HEK293 (cell line): ENCODE measurements around the gene SPINDOC.
A peak's percentile ranks its signal among the peaks of the same experiment; 100 is the strongest.

Experiments used
- CTCF ChIA-PET: fragments of 350-600 bp; formaldehyde crosslinking; extraction: SDS; loops from one replicate; lab custom pipeline; 2021; ENCODE audit warnings: antibody characterized with exemption; lab: Yijun Ruan, JAX
- POLR2A ChIA-PET: fragments of 300-600 bp; formaldehyde crosslinking; extraction: SDS; loops from one replicate; lab custom pipeline; 2020; ENCODE audit warnings: antibody characterized with exemption, inconsistent platforms; lab: Yijun Ruan, JAX
- H3K27ac ChIP-seq: fragments of 200-500 bp; sonication (Bioruptor generic); 2 replicates; pipeline ENCODE4 v1.5.1; 2014; ENCODE audit warnings: low read depth, low read length, control low read depth, inconsistent platforms; ENCODE audit errors: extremely low read depth
- H3K36me3 ChIP-seq, 2 experiments: fragments of 200-500 bp in 1 of 2; sonication (Bioruptor generic) in 1 of 2; 1 replicate in 1 of 2; 2 replicates in 1 of 2; pipeline ENCODE4 v1.5.1; 2014 to 2017; ENCODE audit warnings: inconsistent platforms in 2 of 2, low read length in 2 of 2; ENCODE audit not compliant: control insufficient read depth in 2 of 2, insufficient read depth in 1 of 2
- H3K4me1 ChIP-seq: fragments of 200-500 bp; sonication (Bioruptor generic); 2 replicates; pipeline ENCODE4 v1.5.1; 2014; ENCODE audit warnings: mild to moderate bottlenecking, low read length, inconsistent platforms; ENCODE audit not compliant: control insufficient read depth, insufficient read depth
- H3K4me3 ChIP-seq: 2 replicates; pipeline ENCODE4 v1.5.1; 2011; ENCODE audit warnings: low read depth, mild to moderate bottlenecking, control low read depth, low read length, moderate library complexity
- H3K9me3 ChIP-seq: fragments of 200-500 bp; sonication (Bioruptor generic); 2 replicates; pipeline ENCODE4 v1.5.1; 2014; ENCODE audit warnings: low read depth, low read length, inconsistent platforms; ENCODE audit not compliant: control insufficient read depth, insufficient read depth
- EGR2 ChIP-seq: fragments of 450-650 bp; formaldehyde crosslinking; IDR thresholded peaks from 2 replicates; pipeline ENCODE4 v1.5.1; 2016; ENCODE audit warnings: low read depth, missing biosample characterization, missing genetic modification characterization
- IKZF3 ChIP-seq: fragments of 450-650 bp; IDR thresholded peaks from 2 replicates; pipeline ENCODE4 v1.5.0; 2018; ENCODE audit warnings: missing biosample characterization, mild to moderate bottlenecking, missing genetic modification characterization, moderate library complexity
- KLF10 ChIP-seq: fragments of 450-650 bp; IDR thresholded peaks from 2 replicates; pipeline ENCODE4 v1.5.1; 2018; ENCODE audit warnings: missing biosample characterization, mild to moderate bottlenecking, missing genetic modification characterization
- PRDM10 ChIP-seq: fragments of 450-650 bp; formaldehyde crosslinking; IDR thresholded peaks from 2 replicates; pipeline ENCODE4 v1.5.1; 2016; ENCODE audit warnings: missing biosample characterization, missing genetic modification characterization
- SALL2 ChIP-seq: fragments of 450-650 bp; formaldehyde crosslinking; IDR thresholded peaks from 2 replicates; pipeline ENCODE4 v1.5.0; 2017; ENCODE audit warnings: missing biosample characterization, mild to moderate bottlenecking, missing genetic modification characterization, borderline replicate concordance
- ZBTB1 ChIP-seq: fragments of 450-650 bp; formaldehyde crosslinking; IDR thresholded peaks from 2 replicates; pipeline ENCODE4 v1.5.1; 2016; ENCODE audit warnings: missing biosample characterization, missing genetic modification characterization
- ZBTB17 ChIP-seq: fragments of 450-650 bp; formaldehyde crosslinking; IDR thresholded peaks from 2 replicates; pipeline ENCODE4 v1.5.1; 2016; ENCODE audit warnings: missing biosample characterization, missing genetic modification characterization
- ZBTB20 ChIP-seq: fragments of 450-650 bp; formaldehyde crosslinking; IDR thresholded peaks from 2 replicates; pipeline ENCODE4 v1.5.1; 2016; ENCODE audit warnings: missing biosample characterization, missing genetic modification characterization
- ZFP69B ChIP-seq: fragments of 450-650 bp; formaldehyde crosslinking; IDR thresholded peaks from 2 replicates; pipeline ENCODE4 v1.5.1; 2016; ENCODE audit warnings: missing biosample characterization, missing genetic modification characterization
- ZNF138 ChIP-seq: fragments of 450-650 bp; formaldehyde crosslinking; IDR thresholded peaks from 2 replicates; pipeline ENCODE4 v1.5.1; 2016; ENCODE audit warnings: missing biosample characterization, missing genetic modification characterization, borderline replicate concordance
- ZNF23 ChIP-seq: fragments of 450-650 bp; formaldehyde crosslinking; IDR thresholded peaks from 2 replicates; pipeline ENCODE4 v1.5.1; 2016; ENCODE audit warnings: missing biosample characterization, missing genetic modification characterization, borderline replicate concordance
- ZNF366 ChIP-seq: fragments of 450-650 bp; formaldehyde crosslinking; conservative IDR thresholded peaks from 2 replicates; pipeline ENCODE4 v1.5.1; 2016; ENCODE audit warnings: missing biosample characterization, missing genetic modification characterization
- ZXDB ChIP-seq: fragments of 450-650 bp; formaldehyde crosslinking; IDR thresholded peaks from 2 replicates; pipeline ENCODE4 v1.5.1; 2016; ENCODE audit warnings: missing biosample characterization, missing genetic modification characterization
- TF ChIP-seq, protein P1 (sequence below): fragments of 450-650 bp; formaldehyde crosslinking; IDR thresholded peaks from 2 replicates; pipeline ENCODE4 v1.5.1; 2017; ENCODE audit warnings: missing biosample characterization, missing genetic modification characterization
- TF ChIP-seq, protein P2 (sequence below): fragments of 450-650 bp; formaldehyde crosslinking; IDR thresholded peaks from 2 replicates; pipeline ENCODE4 v1.5.1; 2016; ENCODE audit warnings: missing biosample characterization, missing genetic modification characterization
- TF ChIP-seq, protein P3 (sequence below): fragments of 450-650 bp; IDR thresholded peaks from 2 replicates; pipeline ENCODE4 v1.5.1; 2018; ENCODE audit warnings: missing biosample characterization, missing genetic modification characterization
- TF ChIP-seq, protein P4 (sequence below): fragments of 450-650 bp; formaldehyde crosslinking; IDR thresholded peaks from 2 replicates; pipeline ENCODE4 v1.5.1; 2016; ENCODE audit warnings: missing biosample characterization, missing genetic modification characterization

Gene SPINDOC

DNA sequence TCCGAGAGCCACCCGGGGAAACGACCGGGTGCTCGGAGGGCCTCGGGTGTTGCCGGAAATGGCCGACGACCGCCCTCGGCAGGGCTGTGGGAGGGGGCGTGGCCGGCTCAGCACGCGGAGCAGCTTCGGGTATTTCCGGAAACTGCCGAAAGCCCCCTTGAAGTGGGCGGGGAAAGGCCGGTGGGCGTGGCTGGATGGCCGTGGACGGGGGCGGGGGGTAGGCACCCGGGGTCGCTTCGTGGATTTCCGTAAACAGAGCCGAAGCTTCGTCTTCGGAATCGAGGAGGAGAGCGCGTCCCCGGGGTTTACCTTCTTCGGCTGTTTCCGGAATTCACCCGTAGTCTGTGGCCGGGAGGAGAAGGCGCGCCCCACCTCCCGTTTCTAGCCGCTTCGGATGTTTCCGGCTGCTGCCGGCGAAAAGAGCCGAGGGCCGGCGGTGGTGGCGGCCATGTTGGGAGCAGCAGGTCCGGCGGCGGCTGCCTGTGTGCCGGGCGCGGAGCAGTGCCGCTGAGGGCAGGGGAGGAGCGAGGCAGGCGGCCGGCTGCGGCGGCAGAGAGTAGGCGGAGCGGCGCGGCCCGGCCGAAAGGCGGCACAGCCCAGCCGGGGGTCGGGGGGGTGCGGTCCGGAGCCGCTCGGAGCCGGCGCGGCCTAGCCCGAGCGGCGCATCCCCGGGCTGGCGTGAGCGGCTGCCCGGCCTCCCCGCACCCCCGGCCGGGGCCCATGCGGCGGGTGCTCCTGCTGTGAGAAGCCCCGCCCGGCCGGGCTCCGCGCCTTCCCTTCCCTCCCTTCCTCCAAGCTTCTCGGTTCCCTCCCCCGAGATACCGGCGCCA, 25.6 kb downstream of the SPINDOC start, which contains the start of gene MARK2 (continued):
- TF ChIP-seq, protein P1, sequence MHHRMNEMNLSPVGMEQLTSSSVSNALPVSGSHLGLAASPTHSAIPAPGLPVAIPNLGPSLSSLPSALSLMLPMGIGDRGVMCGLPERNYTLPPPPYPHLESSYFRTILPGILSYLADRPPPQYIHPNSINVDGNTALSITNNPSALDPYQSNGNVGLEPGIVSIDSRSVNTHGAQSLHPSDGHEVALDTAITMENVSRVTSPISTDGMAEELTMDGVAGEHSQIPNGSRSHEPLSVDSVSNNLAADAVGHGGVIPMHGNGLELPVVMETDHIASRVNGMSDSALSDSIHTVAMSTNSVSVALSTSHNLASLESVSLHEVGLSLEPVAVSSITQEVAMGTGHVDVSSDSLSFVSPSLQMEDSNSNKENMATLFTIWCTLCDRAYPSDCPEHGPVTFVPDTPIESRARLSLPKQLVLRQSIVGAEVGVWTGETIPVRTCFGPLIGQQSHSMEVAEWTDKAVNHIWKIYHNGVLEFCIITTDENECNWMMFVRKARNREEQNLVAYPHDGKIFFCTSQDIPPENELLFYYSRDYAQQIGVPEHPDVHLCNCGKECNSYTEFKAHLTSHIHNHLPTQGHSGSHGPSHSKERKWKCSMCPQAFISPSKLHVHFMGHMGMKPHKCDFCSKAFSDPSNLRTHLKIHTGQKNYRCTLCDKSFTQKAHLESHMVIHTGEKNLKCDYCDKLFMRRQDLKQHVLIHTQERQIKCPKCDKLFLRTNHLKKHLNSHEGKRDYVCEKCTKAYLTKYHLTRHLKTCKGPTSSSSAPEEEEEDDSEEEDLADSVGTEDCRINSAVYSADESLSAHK (tag by site-specific recombination) = no peak

DNA sequence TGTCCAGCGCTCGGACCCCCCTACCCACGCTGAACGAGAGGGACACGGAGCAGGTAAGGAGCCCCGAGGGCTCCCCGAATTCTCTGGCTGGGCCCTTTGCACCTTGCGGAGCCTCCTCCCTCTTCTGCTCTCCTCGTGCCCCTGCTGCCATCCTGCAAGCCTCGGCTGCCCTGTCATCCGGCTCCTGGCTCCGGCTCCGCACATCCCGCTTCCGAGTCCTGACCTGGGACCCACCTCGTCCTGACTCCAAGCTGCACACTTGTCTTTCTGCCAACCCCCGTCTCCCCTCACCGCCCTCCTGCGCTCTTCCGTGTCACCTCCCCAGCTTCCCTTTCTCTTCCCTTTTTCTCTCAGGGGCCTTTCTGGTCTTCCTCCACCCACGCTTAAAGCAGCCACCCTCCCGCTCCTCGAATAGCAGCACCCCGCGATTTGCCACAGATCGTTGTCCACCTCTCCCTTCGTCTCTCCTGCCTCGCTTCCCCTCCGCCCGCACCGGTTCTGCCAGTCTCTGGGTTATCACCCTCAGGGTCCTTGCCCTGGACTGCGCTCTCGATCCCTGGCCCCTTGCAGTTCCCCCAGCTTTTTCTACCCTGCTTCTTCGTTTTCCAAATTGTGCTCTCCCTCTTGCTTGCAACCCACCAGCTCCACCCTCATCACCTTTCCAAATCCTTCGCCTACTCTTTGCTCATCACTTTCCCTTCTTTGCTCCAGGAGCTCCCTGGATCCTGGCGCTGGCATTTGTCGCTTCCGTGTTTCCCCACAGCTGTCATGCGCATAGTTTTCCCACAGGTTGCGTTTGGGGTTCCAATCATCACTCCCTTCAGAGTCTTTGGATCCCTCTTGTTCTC, 26.5 kb downstream of the SPINDOC start:
- Histone ChIP-seq H3K27ac (peak overlapping the region; percentile 84), H3K4me1 (0 out of 2 replicates have a peak, but pooled peaks cover 6% of the 10 kb centered on the region), H3K9me3 (no peaks in the 10 kb centered on the region), H3K36me3 (peaks cover 0 to 23% of the 10 kb centered on the region in 2 experiments; a peak in 2 of 3 replicates), H3K4me3 (peak overlapping the region; percentile 81)
- ChIA-PET CTCF (interaction anchor here (0.5 to 7.4 kb wide), 3 partner anchors 13 to 131 kb away, joined by 3 to 135 read pairs (median 3); no protein-coding TSS in a partner anchor), POLR2A (interaction anchor here (1.1 to 2.5 kb wide), 12 partner anchors 8 to 122 kb away, joined by 3 to 14 read pairs (median 6); partner anchors contain the start of genes RCOR2 and ZFTA)
- TF ChIP-seq ZBTB1 (tag by site-specific recombination) (no peak), ZBTB17 (tag by site-specific recombination) (peak; percentile 79), SALL2 (tag by site-specific recombination) (no peak), ZNF138 (tag by site-specific recombination) (no peak), ZXDB (0 out of 2 replicates have a peak, but pooled peaks have one; percentile 49), KLF10 (tag by site-specific recombination) (no peak), PRDM10 (tag by site-specific recombination) (no peak), ZFP69B (peak; percentile 89), ZNF366 (tag by site-specific recombination) (peak; percentile 61), EGR2 (peak; percentile 62), ZNF23 (tag by site-specific recombination) (no peak), ZBTB20 (peak; percentile 79), IKZF3 (tag by site-specific recombination) (no peak)
- TF ChIP-seq, protein P1 (tag by site-specific recombination) = no peak
- TF ChIP-seq, protein P2, sequence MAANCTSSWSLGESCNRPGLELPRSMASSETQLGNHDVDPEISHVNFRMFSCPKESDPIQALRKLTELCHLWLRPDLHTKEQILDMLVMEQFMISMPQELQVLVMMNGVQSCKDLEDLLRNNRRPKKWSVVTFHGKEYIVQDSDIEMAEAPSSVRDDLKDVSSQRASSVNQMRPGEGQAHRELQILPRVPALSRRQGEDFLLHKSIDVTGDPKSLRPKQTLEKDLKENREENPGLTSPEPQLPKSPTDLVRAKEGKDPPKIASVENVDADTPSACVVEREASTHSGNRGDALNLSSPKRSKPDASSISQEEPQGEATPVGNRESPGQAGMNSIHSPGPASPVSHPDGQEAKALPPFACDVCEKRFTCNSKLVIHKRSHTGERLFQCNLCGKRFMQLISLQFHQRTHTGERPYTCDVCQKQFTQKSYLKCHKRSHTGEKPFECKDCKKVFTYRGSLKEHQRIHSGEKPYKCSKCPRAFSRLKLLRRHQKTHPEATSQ = no peak
- TF ChIP-seq, protein P3, sequence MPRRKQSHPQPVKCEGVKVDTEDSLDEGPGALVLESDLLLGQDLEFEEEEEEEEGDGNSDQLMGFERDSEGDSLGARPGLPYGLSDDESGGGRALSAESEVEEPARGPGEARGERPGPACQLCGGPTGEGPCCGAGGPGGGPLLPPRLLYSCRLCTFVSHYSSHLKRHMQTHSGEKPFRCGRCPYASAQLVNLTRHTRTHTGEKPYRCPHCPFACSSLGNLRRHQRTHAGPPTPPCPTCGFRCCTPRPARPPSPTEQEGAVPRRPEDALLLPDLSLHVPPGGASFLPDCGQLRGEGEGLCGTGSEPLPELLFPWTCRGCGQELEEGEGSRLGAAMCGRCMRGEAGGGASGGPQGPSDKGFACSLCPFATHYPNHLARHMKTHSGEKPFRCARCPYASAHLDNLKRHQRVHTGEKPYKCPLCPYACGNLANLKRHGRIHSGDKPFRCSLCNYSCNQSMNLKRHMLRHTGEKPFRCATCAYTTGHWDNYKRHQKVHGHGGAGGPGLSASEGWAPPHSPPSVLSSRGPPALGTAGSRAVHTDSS (tag by site-specific recombination) = no peak
- TF ChIP-seq, protein P4, sequence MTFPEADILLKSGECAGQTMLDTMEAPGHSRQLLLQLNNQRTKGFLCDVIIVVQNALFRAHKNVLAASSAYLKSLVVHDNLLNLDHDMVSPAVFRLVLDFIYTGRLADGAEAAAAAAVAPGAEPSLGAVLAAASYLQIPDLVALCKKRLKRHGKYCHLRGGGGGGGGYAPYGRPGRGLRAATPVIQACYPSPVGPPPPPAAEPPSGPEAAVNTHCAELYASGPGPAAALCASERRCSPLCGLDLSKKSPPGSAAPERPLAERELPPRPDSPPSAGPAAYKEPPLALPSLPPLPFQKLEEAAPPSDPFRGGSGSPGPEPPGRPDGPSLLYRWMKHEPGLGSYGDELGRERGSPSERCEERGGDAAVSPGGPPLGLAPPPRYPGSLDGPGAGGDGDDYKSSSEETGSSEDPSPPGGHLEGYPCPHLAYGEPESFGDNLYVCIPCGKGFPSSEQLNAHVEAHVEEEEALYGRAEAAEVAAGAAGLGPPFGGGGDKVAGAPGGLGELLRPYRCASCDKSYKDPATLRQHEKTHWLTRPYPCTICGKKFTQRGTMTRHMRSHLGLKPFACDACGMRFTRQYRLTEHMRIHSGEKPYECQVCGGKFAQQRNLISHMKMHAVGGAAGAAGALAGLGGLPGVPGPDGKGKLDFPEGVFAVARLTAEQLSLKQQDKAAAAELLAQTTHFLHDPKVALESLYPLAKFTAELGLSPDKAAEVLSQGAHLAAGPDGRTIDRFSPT (tag by site-specific recombination) = 0 out of 2 replicates have a peak, but pooled peaks have one; percentile 14
